GM18498 (cell line): ENCODE data around the gene ERBB4.
"Not testable (repeated sequence)": the region's sequence is repeated elsewhere in the genome, so short reads cannot be mapped to it uniquely, and the experiment has no call there.

Experiments
- ATAC-seq: cut with Tn5 transposase; IDR thresholded peaks from one replicate; pipeline ENCODE4 v1.9.1; 2021; ENCODE audit warnings: mild to moderate bottlenecking, moderate library complexity; ENCODE audit not compliant: unreplicated experiment

The ERBB4 gene

GRCh38 chr2:211671977-211672376, 866.6 kb downstream of the ERBB4 start:
- ATAC-seq = no peak

- ATAC-seq = no peak
These were observed 873.3 kb downstream of the ERBB4 start for GRCh38 chr2:211665299-211665698.

GRCh38 chr2:211664321-211664720, 874.3 kb downstream of the ERBB4 start:
- ATAC-seq = no peak

- ATAC-seq = no peak
These were observed 884.3 kb downstream of the ERBB4 start for GRCh38 chr2:211654211-211654780.

- no peak for ATAC-seq
These were observed 886.3 kb downstream of the ERBB4 start for GRCh38 chr2:211652327-211652726.

- no peak for ATAC-seq
These were observed 889.3 kb downstream of the ERBB4 start for GRCh38 chr2:211649331-211649730.

GRCh38 chr2:211631503-211631902, 907.1 kb downstream of the ERBB4 start:
- no peak for ATAC-seq

GRCh38 chr2:211623096-211623495, 915.5 kb downstream of the ERBB4 start:
- ATAC-seq = no peak

- no peak for ATAC-seq
These were observed 917.6 kb downstream of the ERBB4 start for GRCh38 chr2:211620986-211621385.

- ATAC-seq = no peak
These were observed 920.8 kb downstream of the ERBB4 start for GRCh38 chr2:211617803-211618202.

- ATAC-seq = no peak
These were observed 927.0 kb downstream of the ERBB4 start for GRCh38 chr2:211611621-211612020.

- no peak for ATAC-seq
These were observed 927.5 kb downstream of the ERBB4 start for GRCh38 chr2:211611061-211611518.

- no peak for ATAC-seq
These were observed 929.5 kb downstream of the ERBB4 start for GRCh38 chr2:211609127-211609526.

GRCh38 chr2:211599146-211599545, 939.5 kb downstream of the ERBB4 start:
- ATAC-seq = no peak

GRCh38 chr2:211598238-211598637, 940.4 kb downstream of the ERBB4 start:
- no peak for ATAC-seq

GRCh38 chr2:211592006-211592405, 946.6 kb downstream of the ERBB4 start:
- ATAC-seq = not testable (repeated sequence)

GRCh38 chr2:211591426-211591825, 947.2 kb downstream of the ERBB4 start:
- no peak for ATAC-seq

- ATAC-seq = no peak
These were observed 970.2 kb downstream of the ERBB4 start for GRCh38 chr2:211568439-211568838.

GRCh38 chr2:211564441-211564840, 974.2 kb downstream of the ERBB4 start:
- no peak for ATAC-seq

GRCh38 chr2:211545582-211545981, 993.0 kb downstream of the ERBB4 start:
- ATAC-seq = no peak

GRCh38 chr2:211534632-211535031, 1004.0 kb downstream of the ERBB4 start:
- ATAC-seq = no peak

GRCh38 chr2:211524248-211524647, 1014.4 kb downstream of the ERBB4 start:
- not testable (repeated sequence) for ATAC-seq

GRCh38 chr2:211516537-211516936, 1022.1 kb downstream of the ERBB4 start:
- no peak for ATAC-seq
